Heart right ventricle (tissue), 16 donors: Measurements from ENCODE around the gene PRMT3. TPM values are rescaled to one million over a fixed set of nuclear protein-coding genes. Genes with fewer than 3 reads are reported as not detected.

ENCODE experiments used
- ATAC-seq, 8 donors: fragments of 200-7000 bp; cut with Tn5 transposase; one replicate each; pipeline ENCODE4 v1.9.1; 2020; ENCODE audit warnings: mild to moderate bottlenecking in 8 of 8, moderate library complexity in 8 of 8, moderate number of reproducible peaks in 1 of 8
- DNase-seq, 2 donors: peaks; one replicate each; pipeline ENCODE4 v3.0.0-alpha.2; 2020
- H3K27ac ChIP-seq, 10 donors: fragments of 200-600 bp; sonication (generic) in 2 of 10; one replicate each; pipeline versions ENCODE4 v1.5.0 to v1.8.0; 2020 to 2022; ENCODE audit warnings: mild to moderate bottlenecking in 3 of 10
- H3K27me3 ChIP-seq, 7 donors: fragments of 200-600 bp; one replicate each; pipeline ENCODE4 v1.8.0; 2021 to 2022; ENCODE audit warnings: mild to moderate bottlenecking in 2 of 7
- H3K36me3 ChIP-seq, 9 donors: fragments of 200-600 bp; sonication (generic) in 1 of 9; one replicate each; pipeline versions ENCODE4 v1.5.0 to v1.8.0; 2020 to 2022; ENCODE audit warnings: mild to moderate bottlenecking in 2 of 9
- H3K4me1 ChIP-seq, 9 donors: fragments of 200-600 bp; sonication (generic) in 1 of 9; one replicate each; pipeline versions ENCODE4 v1.5.0 to v1.8.0; 2020 to 2022; ENCODE audit warnings: mild to moderate bottlenecking in 4 of 9
- H3K4me3 ChIP-seq, 10 donors: fragments of 200-600 bp; sonication (generic) in 2 of 10; one replicate each; pipeline versions ENCODE4 v1.5.0 to v1.8.0; 2020 to 2022; ENCODE audit warnings: mild to moderate bottlenecking in 7 of 10, moderate library complexity in 2 of 10
- H3K9me3 ChIP-seq, 11 donors: fragments of 200-600 bp in 10 of 11; sonication (generic) in 2 of 11; one replicate each; pipeline versions ENCODE4 v1.5.0 to v1.8.0; 2013 to 2022; ENCODE audit warnings: mild to moderate bottlenecking in 2 of 11, control low read depth in 1 of 11, moderate library complexity in 1 of 11
- WGBS, 2 donors: extraction: QIAGEN DNeasy Blood & Tissue Kit; methylation state at CpG; one replicate each; pipeline ENCODE4 v1.1.7; 2013; ENCODE audit warnings: inconsistent platforms in 1 of 2; 5-methylcytosine and 5-hydroxymethylcytosine counted together
- intact Hi-C, 10 donors: fragments of 100-400 bp; cut with DNase I; formaldehyde crosslinking; loops; one replicate each; pipeline versions ENCODE4 v1.11.1 to v1.14.2; 2022
- polyA plus RNA-seq, 2 donors: library from polyadenylated mRNA; stranded (reverse); fragments of 200-250 nt; gene quantifications; one replicate each; pipeline ENCODE4 v1.2.3, GENCODE V29; 2013
- total RNA-seq, 10 donors: library from RNA; stranded (reverse); fragmentation: NEBNext Ultra II Directional in 3 of 10; extraction: Animal tissue kit (Norgen Biotek cat#: 25700) in 3 of 10; gene quantifications; one replicate each; pipeline versions ENCODE4 v1.2.1 to v1.2.4, GENCODE V29; 2021 to 2023
- TF ChIP-seq, protein P1 (sequence below), 9 donors: fragments of 200-600 bp; sonication (generic) in 2 of 9; IDR thresholded peaks; one replicate each; pipeline versions ENCODE4 v1.5.0 to v1.8.0; 2021 to 2022; ENCODE audit warnings: antibody characterized with exemption in 9 of 9, mild to moderate bottlenecking in 5 of 9, moderate library complexity in 1 of 9
- donor health status: Arrhythmogenic right ventricular cardiomyopathy.
- donor health status: ischemic (EF 13 %, LVEDD 7.1; RV severe dilation, severe dysfunction).
- donor health status: healthy with polysubstance abuse.
- donor health status: DM: no; HTN: yes; CAD: no.
- donor health status: DM: no; HTN: no; CAD: no.
- donor health status: ischemic (EF 25% LVEDD 6.9; RV normal size, moderate dysfunction).
- donor health status: ischemic (EF 25% LVEDD 5.7; RV mildly dilated, moderate dysfunction).
- donor health status: healthy.
- donor health status: DM: yes; HTN: yes; CAD: no.
- donor health status: Ischemic cardiomyopathy.
- donor health status: ischemic (EF 35%, LVEDD 5.7; RV mildly dilated, moderate dysfunction).
- donor health status: nonischemic (EF 11% LVEDD 7.7; RV severe dilation, severe dysfunction).
- donor health status: DM: yes; HTN: yes; CAD: no.
- donor health status: PGD.
- donor health status: ischemic (EF 29% LVEDD 5.4; RV normal size, mild dysfunction).
- donor health status: nonischemic (EF 23%, LVEDD 6.1; RV moderate dilation, normal function).

Gene PRMT3
- total and polyA plus RNA-seq, 12 donors = 7.3 to 16.3 (median 11.5) TPM

DNA sequence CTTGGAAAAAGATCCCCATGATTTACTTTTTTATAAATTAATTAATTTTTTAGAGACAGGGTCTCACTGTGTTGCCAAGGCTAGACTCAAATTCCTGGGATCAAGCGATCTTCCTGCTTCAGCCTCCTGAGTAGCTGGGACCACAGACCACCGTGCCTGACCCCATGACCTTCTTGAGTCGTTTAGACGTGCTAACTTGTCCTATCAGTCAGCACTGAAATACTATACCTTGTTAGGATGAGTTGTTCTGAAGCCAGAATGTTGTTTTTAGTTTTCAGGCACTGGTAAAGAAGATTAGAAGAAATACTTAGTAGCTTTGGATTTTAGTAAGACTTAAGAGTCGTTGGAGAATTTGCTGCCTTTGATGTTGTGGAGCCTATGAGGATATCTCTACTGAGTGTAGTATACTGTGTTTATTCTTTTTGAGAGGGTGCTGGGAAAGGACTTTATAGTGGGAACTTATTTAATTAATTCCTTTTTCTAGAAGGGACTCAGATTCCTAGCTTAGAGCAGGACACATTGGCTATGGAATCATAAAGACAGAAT, 15.4 kb upstream of the PRMT3 start:
- 68 to 72% methylated on average over 5 of the region's 5 CpGs for WGBS, 2 donors
- Histone ChIP-seq H3K36me3 (peaks cover 0 to 87% (median 11%) of the 10 kb centered on the region in 9 donors), H3K9me3 (no peaks in the 10 kb centered on the region), H3K27ac (no peak overlapping the region), H3K27me3 (no peaks in the 10 kb centered on the region), H3K4me1 (peaks cover 0 to 13% (median 0%) of the 10 kb centered on the region in 9 donors), H3K4me3 (no peak overlapping the region)
- no peak for ATAC-seq
- DNase-seq = no peak
- TF ChIP-seq, protein P1, sequence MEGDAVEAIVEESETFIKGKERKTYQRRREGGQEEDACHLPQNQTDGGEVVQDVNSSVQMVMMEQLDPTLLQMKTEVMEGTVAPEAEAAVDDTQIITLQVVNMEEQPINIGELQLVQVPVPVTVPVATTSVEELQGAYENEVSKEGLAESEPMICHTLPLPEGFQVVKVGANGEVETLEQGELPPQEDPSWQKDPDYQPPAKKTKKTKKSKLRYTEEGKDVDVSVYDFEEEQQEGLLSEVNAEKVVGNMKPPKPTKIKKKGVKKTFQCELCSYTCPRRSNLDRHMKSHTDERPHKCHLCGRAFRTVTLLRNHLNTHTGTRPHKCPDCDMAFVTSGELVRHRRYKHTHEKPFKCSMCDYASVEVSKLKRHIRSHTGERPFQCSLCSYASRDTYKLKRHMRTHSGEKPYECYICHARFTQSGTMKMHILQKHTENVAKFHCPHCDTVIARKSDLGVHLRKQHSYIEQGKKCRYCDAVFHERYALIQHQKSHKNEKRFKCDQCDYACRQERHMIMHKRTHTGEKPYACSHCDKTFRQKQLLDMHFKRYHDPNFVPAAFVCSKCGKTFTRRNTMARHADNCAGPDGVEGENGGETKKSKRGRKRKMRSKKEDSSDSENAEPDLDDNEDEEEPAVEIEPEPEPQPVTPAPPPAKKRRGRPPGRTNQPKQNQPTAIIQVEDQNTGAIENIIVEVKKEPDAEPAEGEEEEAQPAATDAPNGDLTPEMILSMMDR (IDR thresholded peaks at IDR 0.05) = no peak
- intact Hi-C loops = no loop called here

DNA sequence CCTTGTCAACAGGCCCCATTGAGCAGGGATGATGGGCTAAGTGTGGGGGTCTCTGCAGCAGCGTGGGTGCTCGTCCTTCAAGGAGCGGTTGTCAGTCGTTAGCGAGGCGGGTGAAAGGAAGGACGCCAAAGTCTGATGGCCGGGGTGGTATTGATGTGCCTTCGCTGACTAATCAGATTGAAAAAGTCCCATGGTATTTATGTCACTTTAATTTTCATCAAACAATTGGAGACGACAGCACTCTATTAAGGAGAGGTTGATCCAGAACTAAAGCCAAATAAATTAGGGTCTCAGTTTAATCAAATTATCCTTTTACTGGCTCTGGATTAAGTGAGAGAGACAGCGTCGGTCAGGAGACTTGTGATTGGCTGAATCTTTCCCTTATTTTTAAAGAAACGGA, 14.4 kb upstream of the PRMT3 start:
- 88 to 91% methylated on average over 13 of the region's 13 CpGs for WGBS, 2 donors
- DNase-seq = no peak
- ATAC-seq = no peak
- TF ChIP-seq, protein P1 (IDR thresholded peaks at IDR 0.05) = no peak
- Histone ChIP-seq H3K4me1 (peaks cover 0 to 3% (median 0%) of the 10 kb centered on the region in 9 donors), H3K27me3 (no peaks in the 10 kb centered on the region), H3K36me3 (peaks cover 0 to 94% (median 21%) of the 10 kb centered on the region in 9 donors), H3K4me3 (no peak overlapping the region), H3K9me3 (no peaks in the 10 kb centered on the region), H3K27ac (no peak overlapping the region)
- intact Hi-C loops = no loop called here

GRCh38 chr11:20373568-20374209, 13.8 kb upstream of the PRMT3 start:
- ATAC-seq (no peak), DNase-seq (no peak)
- Histone ChIP-seq H3K9me3 (no peaks in the 10 kb centered on the region), H3K27me3 (no peaks in the 10 kb centered on the region), H3K4me1 (no peaks in the 10 kb centered on the region), H3K36me3 (peaks cover 0 to 94% (median 22%) of the 10 kb centered on the region in 9 donors), H3K27ac (no peak overlapping the region), H3K4me3 (no peak overlapping the region)
- 84% methylated on average over 3 of the region's 3 CpGs for WGBS, 2 donors
- intact Hi-C loops = no loop called here
- TF ChIP-seq, protein P1 (IDR thresholded peaks at IDR 0.05) = no peak

GRCh38 chr11:20374741-20375300, 12.7 kb upstream of the PRMT3 start:
- TF ChIP-seq, protein P1 (IDR thresholded peaks at IDR 0.05) = no peak
- H3K4me3 ChIP-seq = no peak overlapping the region
- intact Hi-C loops = no loop called here
- H3K4me1 ChIP-seq = no peaks in the 10 kb centered on the region
- 94 to 95% methylated on average over 9 of the region's 9 CpGs for WGBS, 2 donors
- DNase-seq (no peak), ATAC-seq (no peak)
- no peak overlapping the region for H3K27ac ChIP-seq
- H3K9me3 ChIP-seq = no peaks in the 10 kb centered on the region
- no peaks in the 10 kb centered on the region for H3K27me3 ChIP-seq
- peaks cover 0 to 94% (median 22%) of the 10 kb centered on the region in 9 donors for H3K36me3 ChIP-seq
